Ishikawa (cell line): ENCODE measurements around the gene FGF14.

Experiments
- CEBPB ChIP-seq: IDR thresholded peaks from 2 replicates; pipeline ENCODE4 v1.6.1; 2012
- CREB1 ChIP-seq: IDR thresholded peaks from 2 replicates; pipeline ENCODE4 v1.6.1; 2012; ENCODE audit warnings: low read depth
- EGR1 ChIP-seq: IDR thresholded peaks from 2 replicates; pipeline ENCODE4 v1.6.1; 2012
- EP300 ChIP-seq: IDR thresholded peaks from 2 replicates; pipeline ENCODE4 v1.6.1; 2012; ENCODE audit warnings: borderline replicate concordance
- FOXM1 ChIP-seq: IDR thresholded peaks from 2 replicates; pipeline ENCODE4 v1.6.1; 2012; ENCODE audit warnings: low read depth, borderline replicate concordance
- MAX ChIP-seq: IDR thresholded peaks from 2 replicates; pipeline ENCODE4 v1.6.1; 2012
- NFIC ChIP-seq: IDR thresholded peaks from 2 replicates; pipeline ENCODE4 v1.6.1; 2012
- RAD21 ChIP-seq: IDR thresholded peaks from 2 replicates; pipeline ENCODE4 v1.6.1; 2012; ENCODE audit warnings: low read depth
- REST ChIP-seq: IDR thresholded peaks from 2 replicates; pipeline ENCODE4 v1.6.1; 2012; ENCODE audit warnings: low read depth, mild to moderate bottlenecking
- TAF1 ChIP-seq: IDR thresholded peaks from 2 replicates; pipeline ENCODE4 v1.6.1; 2012; ENCODE audit warnings: low read depth, mild to moderate bottlenecking
- TCF12 ChIP-seq: IDR thresholded peaks from 2 replicates; pipeline ENCODE4 v1.6.1; 2012; ENCODE audit warnings: low read depth
- TEAD4 ChIP-seq: IDR thresholded peaks from 2 replicates; pipeline ENCODE4 v1.6.1; 2012
- USF1 ChIP-seq: IDR thresholded peaks from 2 replicates; pipeline ENCODE4 v1.6.1; 2012
- YY1 ChIP-seq: IDR thresholded peaks from 2 replicates; pipeline ENCODE4 v1.6.1; 2012; ENCODE audit warnings: low read depth
- ZBTB7A ChIP-seq: IDR thresholded peaks from 2 replicates; pipeline ENCODE4 v1.6.1; 2012; ENCODE audit warnings: low read depth

Gene FGF14

GRCh38 chr13:101945435-101945834, 456.4 kb downstream of the FGF14 start:
- TF ChIP-seq CEBPB (no peak), CREB1 (no peak), EP300 (no peak), ZBTB7A (no peak), TAF1 (no peak), EGR1 (no peak), TEAD4 (no peak), NFIC (no peak), YY1 (no peak), TCF12 (no peak), REST (no peak), MAX (no peak), USF1 (no peak), FOXM1 (no peak), RAD21 (no peak)

- TF ChIP-seq TEAD4: no peak
- TF ChIP-seq REST: no peak
- no peak for TF ChIP-seq EGR1
- TF ChIP-seq CREB1: no peak
- TF ChIP-seq FOXM1: no peak
- no peak for TF ChIP-seq EP300
These were observed 457.3 kb downstream of the FGF14 start for GRCh38 chr13:101944521-101944920.

GRCh38 chr13:101942535-101943157, 459.2 kb downstream of the FGF14 start:
- no peak for TF ChIP-seq TCF12
- no peak for TF ChIP-seq TAF1
- no peak for TF ChIP-seq CEBPB
- TF ChIP-seq USF1: no peak
- TF ChIP-seq YY1: no peak
- no peak for TF ChIP-seq NFIC
- no peak for TF ChIP-seq CREB1
- no peak for TF ChIP-seq TEAD4
- no peak for TF ChIP-seq RAD21
- TF ChIP-seq REST: no peak

GRCh38 chr13:101942038-101942437, 459.8 kb downstream of the FGF14 start:
- TF ChIP-seq TCF12 (no peak), EGR1 (no peak), RAD21 (peak; percentile 57)

- TF ChIP-seq REST (no peak), ZBTB7A (no peak), USF1 (no peak), NFIC (no peak), CEBPB (no peak), RAD21 (no peak), TCF12 (no peak), TEAD4 (no peak), TAF1 (no peak), EP300 (no peak), EGR1 (no peak), MAX (no peak), CREB1 (no peak)
These were observed 460.6 kb downstream of the FGF14 start for GRCh38 chr13:101941095-101941783.
